Stomach smooth muscle (tissue), 2 donors: Measurements from ENCODE around the gene PCF11.
"Not testable (repeated sequence)": the region's sequence is repeated elsewhere in the genome, so short reads cannot be mapped to it uniquely, and the experiment has no call there.

ENCODE experiments used
- H3K27ac ChIP-seq: one replicate; pipeline ENCODE4 v1.7.0; 2013; ENCODE audit warnings: mild to moderate bottlenecking, low read length, inconsistent platforms
- H3K27me3 ChIP-seq, 2 donors: one replicate each; pipeline ENCODE4 v1.7.0; 2013; ENCODE audit warnings: low read length in 2 of 2; ENCODE audit not compliant: insufficient read depth in 2 of 2, control insufficient read depth in 1 of 2
- H3K36me3 ChIP-seq, 2 donors: one replicate each; pipeline ENCODE4 v1.7.0; 2013; ENCODE audit warnings: low read length in 2 of 2; ENCODE audit not compliant: control insufficient read depth in 2 of 2, insufficient read depth in 2 of 2
- H3K4me1 ChIP-seq: one replicate; pipeline ENCODE4 v1.7.0; 2013; ENCODE audit warnings: low read length; ENCODE audit not compliant: control insufficient read depth, insufficient read depth
- H3K4me3 ChIP-seq, 2 donors: one replicate each; pipeline ENCODE4 v1.7.0; 2013; ENCODE audit warnings: low read length in 2 of 2
- H3K9ac ChIP-seq, 2 donors: one replicate each; pipeline ENCODE4 v1.7.0; 2013; ENCODE audit warnings: low read length in 2 of 2, mild to moderate bottlenecking in 1 of 2
- H3K9me3 ChIP-seq, 2 donors: one replicate each; pipeline ENCODE4 v1.7.0; 2013; ENCODE audit warnings: low read length in 2 of 2; ENCODE audit not compliant: control insufficient read depth in 2 of 2
- donor health status: healthy.
- donor health status: Pancreatic carcinoma.

The PCF11 gene

GRCh38 chr11:83125577-83125976, 31.4 kb upstream of the PCF11 start:
- no peak overlapping the region for H3K4me3 ChIP-seq
- H3K9me3 ChIP-seq = no peaks in the 10 kb centered on the region
- H3K27ac ChIP-seq = no peak overlapping the region
- no peak overlapping the region for H3K9ac ChIP-seq
- no peaks in the 10 kb centered on the region for H3K4me1 ChIP-seq
- no peaks in the 10 kb centered on the region for H3K36me3 ChIP-seq
- H3K27me3 ChIP-seq = no peaks in the 10 kb centered on the region

DNA sequence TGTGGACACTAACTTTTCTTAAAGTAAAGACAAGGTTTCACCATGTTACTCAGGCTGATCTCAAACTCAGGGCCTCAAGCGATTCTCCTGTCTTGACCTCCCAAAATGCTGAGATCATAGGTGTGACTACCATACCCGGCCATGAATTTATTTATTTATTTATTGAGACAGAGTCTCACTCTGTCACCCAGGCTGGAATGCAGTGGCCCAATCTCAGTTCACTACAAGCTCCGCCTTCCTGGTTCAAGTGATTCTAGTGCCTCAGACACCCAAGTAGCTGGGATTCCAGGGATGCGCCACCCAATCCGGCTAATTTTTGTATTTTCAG, 29.7 kb upstream of the PCF11 start:
- Histone ChIP-seq H3K9me3 (no peaks in the 10 kb centered on the region), H3K4me3 (no peak overlapping the region), H3K9ac (no peak overlapping the region), H3K36me3 (no peaks in the 10 kb centered on the region), H3K27ac (no peak overlapping the region), H3K4me1 (no peaks in the 10 kb centered on the region), H3K27me3 (no peaks in the 10 kb centered on the region)

DNA sequence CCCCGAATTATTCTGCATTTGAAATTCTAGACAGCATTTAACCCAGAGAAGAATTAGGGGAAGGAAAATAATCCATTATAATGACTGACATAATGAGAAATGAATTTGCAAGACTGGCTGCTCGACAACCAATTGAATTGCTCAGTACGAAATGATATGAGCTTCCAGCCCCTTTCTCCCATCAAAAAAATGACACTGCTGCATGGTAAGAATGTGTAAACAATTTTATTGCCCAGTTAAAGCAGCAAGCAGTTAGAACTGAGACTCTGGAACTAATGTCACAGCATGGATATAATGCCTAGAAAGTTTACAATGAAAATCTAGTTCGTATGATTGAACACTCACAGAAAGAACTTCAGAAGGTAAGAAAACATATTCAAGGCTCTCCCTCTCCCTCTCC, 24.7 kb upstream of the PCF11 start:
- no peaks in the 10 kb centered on the region for H3K27me3 ChIP-seq
- H3K36me3 ChIP-seq = no peaks in the 10 kb centered on the region
- no peak overlapping the region for H3K9ac ChIP-seq
- no peaks in the 10 kb centered on the region for H3K4me1 ChIP-seq
- H3K27ac ChIP-seq = no peak overlapping the region
- H3K9me3 ChIP-seq = no peaks in the 10 kb centered on the region
- no peak overlapping the region for H3K4me3 ChIP-seq

GRCh38 chr11:83133266-83133665, 23.7 kb upstream of the PCF11 start:
- not testable (repeated sequence) for H3K36me3 ChIP-seq, H3K27ac ChIP-seq, H3K9ac ChIP-seq, H3K4me3 ChIP-seq, H3K9me3 ChIP-seq, H3K27me3 ChIP-seq, H3K4me1 ChIP-seq

DNA sequence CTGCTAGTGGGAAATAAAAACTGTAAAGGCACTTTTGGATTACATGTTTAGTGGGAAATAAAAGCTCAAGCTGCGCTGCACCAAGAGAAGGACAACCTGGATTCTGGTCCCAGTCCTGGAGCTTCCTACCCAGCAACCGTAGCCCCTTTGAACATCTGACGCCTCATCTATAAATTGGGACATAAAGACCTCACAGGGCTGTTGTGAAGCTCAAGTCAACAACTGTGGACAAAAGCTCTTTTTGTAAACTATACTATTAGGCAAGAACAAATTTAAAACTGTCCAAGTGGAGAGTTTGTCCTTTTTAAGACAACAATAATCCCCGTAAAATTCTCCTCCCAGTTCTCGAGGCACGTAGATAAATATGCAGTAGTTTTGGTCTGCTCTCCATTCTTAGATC, 17.6 kb upstream of the PCF11 start:
- H3K36me3 ChIP-seq = no peaks in the 10 kb centered on the region
- no peaks in the 10 kb centered on the region for H3K27me3 ChIP-seq
- H3K9ac ChIP-seq = no peak overlapping the region
- H3K9me3 ChIP-seq = no peaks in the 10 kb centered on the region
- H3K4me3 ChIP-seq = no peak overlapping the region
- H3K27ac ChIP-seq = no peak overlapping the region
- H3K4me1 ChIP-seq = no peaks in the 10 kb centered on the region

DNA sequence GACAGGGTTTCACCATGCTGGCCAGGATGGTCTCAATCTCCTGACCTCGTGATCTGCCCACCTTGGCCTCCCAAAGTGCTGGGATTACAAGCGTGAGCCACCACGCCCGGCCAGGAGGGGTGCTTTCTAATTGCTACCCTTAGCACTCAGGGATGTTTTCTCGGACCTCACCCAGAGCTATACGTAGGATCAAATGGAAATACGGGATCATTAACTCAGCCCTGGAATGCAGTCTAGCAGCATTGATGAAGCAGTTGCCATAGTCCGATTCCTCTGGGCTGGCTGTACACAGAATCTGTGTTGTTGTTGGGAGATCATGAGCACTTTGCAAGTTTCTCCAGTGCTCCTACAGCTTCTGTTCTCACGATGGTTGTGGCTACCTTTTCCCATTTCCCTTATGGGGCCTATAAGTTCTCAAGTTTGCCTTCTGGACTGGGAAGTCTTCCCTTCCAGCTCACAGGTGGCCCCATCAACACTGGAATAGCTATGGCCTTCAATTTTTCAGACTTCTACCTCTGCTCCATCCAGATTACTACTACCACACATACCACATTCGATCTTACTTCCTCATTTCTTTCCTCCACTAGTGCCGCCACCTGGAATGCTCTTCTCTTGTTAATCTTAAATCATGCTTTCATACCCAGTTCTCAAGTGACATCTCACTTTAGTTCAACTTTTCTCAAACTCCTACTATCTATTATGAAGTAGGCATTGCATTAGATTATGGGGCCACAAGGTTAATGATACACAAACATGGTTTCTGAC, 16.1 kb upstream of the PCF11 start:
- H3K9ac ChIP-seq = no peak overlapping the region
- no peaks in the 10 kb centered on the region for H3K4me1 ChIP-seq
- H3K4me3 ChIP-seq = no peak overlapping the region
- H3K9me3 ChIP-seq = no peaks in the 10 kb centered on the region
- H3K27ac ChIP-seq = no peak overlapping the region
- no peaks in the 10 kb centered on the region for H3K27me3 ChIP-seq
- H3K36me3 ChIP-seq = no peaks in the 10 kb centered on the region

DNA sequence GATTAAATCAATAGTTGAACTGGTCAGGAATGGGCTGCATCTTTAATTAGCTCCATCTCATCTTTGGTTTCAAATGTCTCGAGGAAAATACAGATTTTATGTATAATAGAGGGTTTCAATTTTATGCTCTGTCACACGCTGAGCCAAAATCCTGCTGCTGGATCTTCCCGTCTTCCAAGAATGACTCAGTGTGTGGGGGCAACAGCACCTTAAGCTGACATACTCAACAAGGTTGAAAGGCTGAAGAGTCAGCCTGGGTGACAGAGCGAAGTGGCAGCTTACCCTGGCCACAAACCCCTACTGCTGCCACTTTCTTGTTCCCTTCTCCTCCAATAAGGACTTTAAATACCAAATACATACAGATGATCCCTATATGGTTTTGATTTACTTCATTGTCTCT, 9.0 kb upstream of the PCF11 start:
- Histone ChIP-seq H3K27ac (no peak overlapping the region), H3K9me3 (no peaks in the 10 kb centered on the region), H3K27me3 (no peaks in the 10 kb centered on the region), H3K4me3 (no peak overlapping the region), H3K4me1 (no peaks in the 10 kb centered on the region), H3K9ac (no peak overlapping the region), H3K36me3 (no peaks in the 10 kb centered on the region)

GRCh38 chr11:83150450-83150849, 6.5 kb upstream of the PCF11 start:
- Histone ChIP-seq H3K4me1 (no peaks in the 10 kb centered on the region), H3K36me3 (no peaks in the 10 kb centered on the region), H3K4me3 (no peak overlapping the region), H3K27me3 (no peaks in the 10 kb centered on the region), H3K9me3 (no peaks in the 10 kb centered on the region), H3K9ac (no peak overlapping the region), H3K27ac (no peak overlapping the region)

GRCh38 chr11:83151274-83151977, 5.5 kb upstream of the PCF11 start:
- Histone ChIP-seq H3K9me3 (no peaks in the 10 kb centered on the region), H3K4me1 (no peaks in the 10 kb centered on the region), H3K27me3 (no peaks in the 10 kb centered on the region), H3K4me3 (no peak overlapping the region), H3K9ac (no peak overlapping the region), H3K36me3 (no peaks in the 10 kb centered on the region), H3K27ac (no peak overlapping the region)

- H3K27me3 ChIP-seq = no peaks in the 10 kb centered on the region
- no peak overlapping the region for H3K4me3 ChIP-seq
- H3K36me3 ChIP-seq = no peaks in the 10 kb centered on the region
- no peak overlapping the region for H3K9ac ChIP-seq
- H3K27ac ChIP-seq = no peak overlapping the region
- no peaks in the 10 kb centered on the region for H3K4me1 ChIP-seq
- H3K9me3 ChIP-seq = no peaks in the 10 kb centered on the region
Measured at GRCh38 chr11:83152264-83152663, 4.7 kb upstream of the PCF11 start.

GRCh38 chr11:83153764-83154163, 3.2 kb upstream of the PCF11 start:
- Histone ChIP-seq H3K9me3 (no peaks in the 10 kb centered on the region), H3K4me3 (no peak overlapping the region), H3K9ac (no peak overlapping the region), H3K4me1 (no peaks in the 10 kb centered on the region), H3K27ac (no peak overlapping the region), H3K27me3 (no peaks in the 10 kb centered on the region), H3K36me3 (no peaks in the 10 kb centered on the region)
